Dendritic cell treated with granulocyte-macrophage colony-stimulating factor and Interleukin-4, amounts not matched to agents 40 ng/mL and 50 ng/mL, for 4 days (primary cell): ENCODE results near the gene AFTPH.
A peak's percentile ranks its signal among the peaks of the same experiment; 100 is the strongest.

Experiments
- H3K27ac Mint-ChIP-seq: one replicate; pipeline ENCODE4 v1.8.0; 2022; ENCODE audit warnings: mild to moderate bottlenecking, mixed read lengths
- H3K27me3 Mint-ChIP-seq: one replicate; pipeline ENCODE4 v1.8.0; 2022; ENCODE audit warnings: mild to moderate bottlenecking, mixed read lengths
- H3K36me3 Mint-ChIP-seq: one replicate; pipeline ENCODE4 v1.8.0; 2022; ENCODE audit warnings: low read depth, mixed read lengths
- H3K4me1 Mint-ChIP-seq: one replicate; pipeline ENCODE4 v1.8.0; 2022; ENCODE audit warnings: low read depth, mixed read lengths
- H3K4me3 Mint-ChIP-seq: one replicate; pipeline ENCODE4 v1.8.0; 2022; ENCODE audit warnings: mild to moderate bottlenecking, moderate library complexity, mixed read lengths
- H3K9me3 Mint-ChIP-seq: one replicate; pipeline ENCODE4 v1.8.0; 2022; ENCODE audit warnings: mixed read lengths
- intact Hi-C: fragments of 100-400 bp; cut with micrococcal nuclease; formaldehyde crosslinking; loops from one replicate; pipeline ENCODE4 v1.15.0; 2022

AFTPH gene

GRCh38 chr2:64487256-64488049 lies 36.7 kb upstream of the AFTPH start:
- Mint-ChIP-seq H3K36me3 (no peaks in the 10 kb centered on the region), H3K4me1 (peaks cover 20% of the 10 kb centered on the region), H3K4me3 (no peak overlapping the region), H3K27ac (no peak overlapping the region), H3K27me3 (peaks cover 15% of the 10 kb centered on the region), H3K9me3 (no peaks in the 10 kb centered on the region)
- intact Hi-C loops, result loop anchor here (1.0 kb wide), 1 partner anchor 156 kb away; no protein-coding TSS in a partner anchor

GRCh38 chr2:64488050-64488974 lies 35.8 kb upstream of the AFTPH start:
- Mint-ChIP-seq H3K4me1 (peaks cover 20% of the 10 kb centered on the region), H3K4me3 (no peak overlapping the region), H3K9me3 (no peaks in the 10 kb centered on the region), H3K36me3 (no peaks in the 10 kb centered on the region), H3K27me3 (peaks cover 17% of the 10 kb centered on the region), H3K27ac (no peak overlapping the region)
- intact Hi-C loops, result loop anchor here (1.0 kb wide), 1 partner anchor 157 kb away; no protein-coding TSS in a partner anchor

- intact Hi-C loops, result no loop called here
- peaks cover 20% of the 10 kb centered on the region for H3K4me1 Mint-ChIP-seq
These were observed 34.9 kb upstream of the AFTPH start for GRCh38 chr2:64489081-64489751.

GRCh38 chr2:64491426-64491825 lies 32.7 kb upstream of the AFTPH start:
- Mint-ChIP-seq H3K9me3 (no peaks in the 10 kb centered on the region), H3K27me3 (peaks cover 14% of the 10 kb centered on the region), H3K4me3 (no peak overlapping the region), H3K4me1 (peaks cover 12% of the 10 kb centered on the region), H3K27ac (no peak overlapping the region), H3K36me3 (no peaks in the 10 kb centered on the region)
- intact Hi-C loops, result loop anchor here (10.0 kb wide), 1 partner anchor 437 kb away; no protein-coding TSS in a partner anchor

More at GRCh38 chr2:64489081-64489751, 34.9 kb upstream of the AFTPH start:
- Mint-ChIP-seq H3K4me3 (no peak overlapping the region), H3K27ac (no peak overlapping the region), H3K9me3 (no peaks in the 10 kb centered on the region), H3K27me3 (peaks cover 17% of the 10 kb centered on the region), H3K36me3 (no peaks in the 10 kb centered on the region)

GRCh38 chr2:64492272-64492671 lies 31.9 kb upstream of the AFTPH start:
- no peak overlapping the region for H3K4me3 Mint-ChIP-seq
- H3K4me1 Mint-ChIP-seq, result peaks cover 12% of the 10 kb centered on the region
- H3K27ac Mint-ChIP-seq, result no peak overlapping the region
- peaks cover 16% of the 10 kb centered on the region for H3K27me3 Mint-ChIP-seq
- H3K9me3 Mint-ChIP-seq, result no peaks in the 10 kb centered on the region
- H3K36me3 Mint-ChIP-seq, result no peaks in the 10 kb centered on the region
- intact Hi-C loops, result loop anchor here (10.0 kb wide), 1 partner anchor 437 kb away; no protein-coding TSS in a partner anchor

GRCh38 chr2:64492821-64493220 lies 31.3 kb upstream of the AFTPH start:
- Mint-ChIP-seq H3K9me3 (no peaks in the 10 kb centered on the region), H3K27me3 (peaks cover 19% of the 10 kb centered on the region), H3K4me1 (peaks cover 12% of the 10 kb centered on the region), H3K36me3 (no peaks in the 10 kb centered on the region), H3K4me3 (no peak overlapping the region), H3K27ac (no peak overlapping the region)
- intact Hi-C loops, result loop anchor here (10.0 kb wide), 1 partner anchor 438 kb away; no protein-coding TSS in a partner anchor

- H3K27me3 Mint-ChIP-seq, result peaks cover 25% of the 10 kb centered on the region
- H3K36me3 Mint-ChIP-seq, result no peaks in the 10 kb centered on the region
- H3K4me3 Mint-ChIP-seq, result no peak overlapping the region
- no peak overlapping the region for H3K27ac Mint-ChIP-seq
- intact Hi-C loops, result loop anchor here (10.0 kb wide), 1 partner anchor 439 kb away; no protein-coding TSS in a partner anchor
- peaks cover 17% of the 10 kb centered on the region for H3K4me1 Mint-ChIP-seq
- no peaks in the 10 kb centered on the region for H3K9me3 Mint-ChIP-seq
These were observed 30.3 kb upstream of the AFTPH start for GRCh38 chr2:64493788-64494187.

GRCh38 chr2:64498438-64498837 lies 25.7 kb upstream of the AFTPH start:
- Mint-ChIP-seq H3K36me3 (no peaks in the 10 kb centered on the region), H3K27me3 (peaks cover 27% of the 10 kb centered on the region), H3K4me3 (no peak overlapping the region), H3K9me3 (no peaks in the 10 kb centered on the region), H3K4me1 (peaks cover 23% of the 10 kb centered on the region), H3K27ac (no peak overlapping the region)
- intact Hi-C loops, result loop anchor here (10.0 kb wide), 1 partner anchor 444 kb away; no protein-coding TSS in a partner anchor

GRCh38 chr2:64500549-64500948 lies 23.6 kb upstream of the AFTPH start:
- Mint-ChIP-seq H3K36me3 (no peaks in the 10 kb centered on the region), H3K27me3 (peaks cover 27% of the 10 kb centered on the region), H3K27ac (no peak overlapping the region), H3K4me3 (no peak overlapping the region), H3K4me1 (peaks cover 35% of the 10 kb centered on the region), H3K9me3 (no peaks in the 10 kb centered on the region)
- intact Hi-C loops, result no loop called here

- intact Hi-C loops, result no loop called here
- H3K36me3 Mint-ChIP-seq, result no peaks in the 10 kb centered on the region
- H3K4me1 Mint-ChIP-seq, result peaks cover 35% of the 10 kb centered on the region
- H3K9me3 Mint-ChIP-seq, result no peaks in the 10 kb centered on the region
- no peak overlapping the region for H3K4me3 Mint-ChIP-seq
- peaks cover 22% of the 10 kb centered on the region for H3K27me3 Mint-ChIP-seq
- no peak overlapping the region for H3K27ac Mint-ChIP-seq
These were observed 22.2 kb upstream of the AFTPH start for GRCh38 chr2:64501946-64502345.

- Mint-ChIP-seq H3K27me3 (peaks cover 17% of the 10 kb centered on the region), H3K9me3 (no peaks in the 10 kb centered on the region), H3K4me1 (peaks cover 35% of the 10 kb centered on the region), H3K27ac (no peak overlapping the region), H3K36me3 (no peaks in the 10 kb centered on the region), H3K4me3 (no peak overlapping the region)
- intact Hi-C loops, result no loop called here
These were observed 21.3 kb upstream of the AFTPH start for GRCh38 chr2:64502860-64503259.

- intact Hi-C loops, result no loop called here
- Mint-ChIP-seq H3K9me3 (no peaks in the 10 kb centered on the region), H3K27ac (peak overlapping the region; percentile 56), H3K4me1 (peaks cover 24% of the 10 kb centered on the region), H3K36me3 (no peaks in the 10 kb centered on the region), H3K4me3 (peak overlapping the region; percentile 39), H3K27me3 (peaks cover 6% of the 10 kb centered on the region)
These were observed 19.1 kb upstream of the AFTPH start for GRCh38 chr2:64504774-64505720.
